ENCODE measurements around the gene NAA60.

DNA sequence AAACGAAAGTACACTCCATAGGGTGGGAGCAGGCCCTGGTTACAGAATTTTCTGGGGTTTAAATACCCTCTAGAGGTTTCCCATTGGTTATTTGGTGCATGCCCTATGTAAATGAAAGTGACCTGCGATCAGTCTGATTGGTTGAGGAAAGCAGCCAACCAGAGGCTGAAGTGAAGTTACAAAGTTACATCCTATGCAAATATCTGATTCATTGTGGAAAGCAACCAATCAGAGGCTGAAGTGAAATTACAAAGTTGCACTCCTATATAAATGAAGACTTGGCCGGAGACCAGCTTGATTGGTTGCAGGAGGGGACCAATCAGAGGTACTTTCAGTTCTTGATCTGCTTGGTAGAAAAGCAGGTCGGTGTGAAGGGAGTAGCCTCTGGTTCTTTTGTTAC is 24.4 kb downstream of the NAA60 start:
- TF ChIP-seq ZNF707 (tag by site-specific recombination; IDR thresholded peaks at IDR 0.05) (no peak), KLF16 (tag by site-specific recombination; IDR thresholded peaks at IDR 0.05) (no peak), ZBTB6 (tag by site-specific recombination; IDR thresholded peaks at IDR 0.05) (no peak), GLIS2 (tag by site-specific recombination; IDR thresholded peaks at IDR 0.05) (no peak), ZNF2 (tag by site-specific recombination; IDR thresholded peaks at IDR 0.05) (no peak), SP2 (tag by site-specific recombination; IDR thresholded peaks at IDR 0.05) (peak; percentile 27; the same call in 1 of the 2 replicates), REPIN1 (tag by site-specific recombination; IDR thresholded peaks at IDR 0.05; ENCODE audit: low read depth) (no peak), ZNF175 (tag by site-specific recombination; IDR thresholded peaks at IDR 0.05) (no peak), YY1 (tag by site-specific recombination; IDR thresholded peaks at IDR 0.05) (no peak)
- TF ChIP-seq, protein P1, sequence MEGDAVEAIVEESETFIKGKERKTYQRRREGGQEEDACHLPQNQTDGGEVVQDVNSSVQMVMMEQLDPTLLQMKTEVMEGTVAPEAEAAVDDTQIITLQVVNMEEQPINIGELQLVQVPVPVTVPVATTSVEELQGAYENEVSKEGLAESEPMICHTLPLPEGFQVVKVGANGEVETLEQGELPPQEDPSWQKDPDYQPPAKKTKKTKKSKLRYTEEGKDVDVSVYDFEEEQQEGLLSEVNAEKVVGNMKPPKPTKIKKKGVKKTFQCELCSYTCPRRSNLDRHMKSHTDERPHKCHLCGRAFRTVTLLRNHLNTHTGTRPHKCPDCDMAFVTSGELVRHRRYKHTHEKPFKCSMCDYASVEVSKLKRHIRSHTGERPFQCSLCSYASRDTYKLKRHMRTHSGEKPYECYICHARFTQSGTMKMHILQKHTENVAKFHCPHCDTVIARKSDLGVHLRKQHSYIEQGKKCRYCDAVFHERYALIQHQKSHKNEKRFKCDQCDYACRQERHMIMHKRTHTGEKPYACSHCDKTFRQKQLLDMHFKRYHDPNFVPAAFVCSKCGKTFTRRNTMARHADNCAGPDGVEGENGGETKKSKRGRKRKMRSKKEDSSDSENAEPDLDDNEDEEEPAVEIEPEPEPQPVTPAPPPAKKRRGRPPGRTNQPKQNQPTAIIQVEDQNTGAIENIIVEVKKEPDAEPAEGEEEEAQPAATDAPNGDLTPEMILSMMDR (tag by site-specific recombination; IDR thresholded peaks at IDR 0.05) = no peak
- TF ChIP-seq, protein P2, sequence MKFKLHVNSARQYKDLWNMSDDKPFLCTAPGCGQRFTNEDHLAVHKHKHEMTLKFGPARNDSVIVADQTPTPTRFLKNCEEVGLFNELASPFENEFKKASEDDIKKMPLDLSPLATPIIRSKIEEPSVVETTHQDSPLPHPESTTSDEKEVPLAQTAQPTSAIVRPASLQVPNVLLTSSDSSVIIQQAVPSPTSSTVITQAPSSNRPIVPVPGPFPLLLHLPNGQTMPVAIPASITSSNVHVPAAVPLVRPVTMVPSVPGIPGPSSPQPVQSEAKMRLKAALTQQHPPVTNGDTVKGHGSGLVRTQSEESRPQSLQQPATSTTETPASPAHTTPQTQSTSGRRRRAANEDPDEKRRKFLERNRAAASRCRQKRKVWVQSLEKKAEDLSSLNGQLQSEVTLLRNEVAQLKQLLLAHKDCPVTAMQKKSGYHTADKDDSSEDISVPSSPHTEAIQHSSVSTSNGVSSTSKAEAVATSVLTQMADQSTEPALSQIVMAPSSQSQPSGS (tag by site-specific recombination; IDR thresholded peaks at IDR 0.05; ENCODE audit: low read depth) = no peak

Data from HEK293 (cell line).